ENCODE measurements around the gene OS9. TPM values are rescaled to one million over a fixed set of nuclear protein-coding genes. Genes with fewer than 3 reads are reported as not detected.
A peak's percentile ranks its signal among the peaks of the same experiment; 100 is the strongest.
"Not testable (repeated sequence)": the region's sequence is repeated elsewhere in the genome, so short reads cannot be mapped to it uniquely, and the experiment has no call there.

Gene OS9, protein sequence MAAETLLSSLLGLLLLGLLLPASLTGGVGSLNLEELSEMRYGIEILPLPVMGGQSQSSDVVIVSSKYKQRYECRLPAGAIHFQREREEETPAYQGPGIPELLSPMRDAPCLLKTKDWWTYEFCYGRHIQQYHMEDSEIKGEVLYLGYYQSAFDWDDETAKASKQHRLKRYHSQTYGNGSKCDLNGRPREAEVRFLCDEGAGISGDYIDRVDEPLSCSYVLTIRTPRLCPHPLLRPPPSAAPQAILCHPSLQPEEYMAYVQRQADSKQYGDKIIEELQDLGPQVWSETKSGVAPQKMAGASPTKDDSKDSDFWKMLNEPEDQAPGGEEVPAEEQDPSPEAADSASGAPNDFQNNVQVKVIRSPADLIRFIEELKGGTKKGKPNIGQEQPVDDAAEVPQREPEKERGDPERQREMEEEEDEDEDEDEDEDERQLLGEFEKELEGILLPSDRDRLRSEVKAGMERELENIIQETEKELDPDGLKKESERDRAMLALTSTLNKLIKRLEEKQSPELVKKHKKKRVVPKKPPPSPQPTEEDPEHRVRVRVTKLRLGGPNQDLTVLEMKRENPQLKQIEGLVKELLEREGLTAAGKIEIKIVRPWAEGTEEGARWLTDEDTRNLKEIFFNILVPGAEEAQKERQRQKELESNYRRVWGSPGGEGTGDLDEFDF
- total RNA-seq = 100 to 1,000 TPM; 122 to 183 (median 156) TPM
- 100 to 1,000 TPM in 1 of 3 donors, 10 to 100 TPM in 2; 69.1 to 243 (median 95.3) TPM for polyA plus RNA-seq

GRCh38 chr12:57693659-57694458, at the start of gene OS9:
Gene OS9, plus strand, starts transcription at chr12:57694132. Its CDS starts 30 bp downstream, at chr12:57694162.
- WGBS, 2 donors = 0% methylated on average over 45 of the region's 45 CpGs
- Histone ChIP-seq H3K9me3 (no peaks in the 10 kb centered on the region), H3K36me3 (peaks cover 0 to 31% (median 14%) of the 10 kb centered on the region in 4 donors), H3K4me3 (peak within 1 kb of the TSS; percentile 68 to 94 (median 80)), H3K27me3 (no peaks in the 10 kb centered on the region), H3K27ac (peak within 1 kb of the TSS; percentile 66 to 88 (median 81)), H3K4me1 (peaks cover 0 to 18% (median 12%) of the 10 kb centered on the region in 4 donors)
- DNase-seq = peak; percentile 99
- intact Hi-C loops (cut with DNase I) = loop anchor here (2.0 to 5.0 kb wide), 3 partner anchors 72 to 147 kb away; partner anchors contain the start of gene DCTN2
- TF ChIP-seq POLR2A (IDR thresholded peaks at IDR 0.05) (peak; percentile 68 to 69), CTCF (IDR thresholded peaks at IDR 0.05) (peak; percentile 58 to 84 (median 74)), POLR2AphosphoS5 (IDR thresholded peaks at IDR 0.05) (peak; percentile 65 to 88 (median 82)), EP300 (IDR thresholded peaks at IDR 0.05) (no peak)

DNA sequence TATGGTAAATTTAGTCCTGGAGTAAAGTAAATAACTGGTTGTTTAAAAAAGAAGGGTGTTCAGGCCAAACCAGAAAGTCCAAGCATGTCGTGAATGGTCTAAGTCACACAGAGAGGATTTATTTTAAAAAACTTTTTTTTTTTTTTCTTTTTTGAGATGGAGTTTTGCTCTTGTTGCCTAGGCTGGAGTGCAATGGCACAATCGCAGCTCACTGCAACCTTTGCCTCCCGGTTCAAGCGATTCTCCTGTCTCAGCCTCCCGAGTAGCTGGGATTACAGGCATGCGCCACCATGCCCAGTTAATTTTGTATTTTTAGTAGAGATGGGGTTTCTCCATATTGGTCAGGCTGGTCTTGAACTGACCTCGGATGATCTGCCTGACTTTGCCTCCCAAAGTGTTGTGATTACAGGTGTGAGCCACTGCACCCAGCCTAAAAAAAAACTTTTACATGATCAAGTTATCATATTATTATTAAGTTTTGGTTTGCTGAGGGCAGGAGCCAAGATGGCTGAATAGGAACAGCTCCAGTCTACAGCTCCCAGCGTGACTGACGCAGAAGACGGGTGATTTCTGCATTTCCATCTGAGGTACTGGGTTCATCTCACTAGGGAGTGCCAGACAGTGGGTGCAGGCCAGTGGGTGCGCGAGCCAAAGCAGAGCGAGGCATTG, 47.8 kb upstream of the OS9 start:
- intact Hi-C loops (cut with DNase I); H3K9me3 ChIP-seq; H3K4me3 ChIP-seq; H3K36me3 ChIP-seq; DNase-seq; H3K4me1 ChIP-seq; H3K27ac ChIP-seq: not testable (repeated sequence)
- WGBS, 2 donors = 77 to 82% methylated on average over 11 to 13 of the region's 13 CpGs
- H3K27me3 ChIP-seq = peaks cover 0 to 22% (median 5%) of the 10 kb centered on the region in 3 donors

GRCh38 chr12:57646659-57647049, 47.3 kb upstream of the OS9 start:
- H3K27me3 ChIP-seq = peaks cover 0 to 17% (median 5%) of the 10 kb centered on the region in 3 donors
- DNase-seq; H3K9me3 ChIP-seq; H3K4me3 ChIP-seq; H3K36me3 ChIP-seq; H3K4me1 ChIP-seq; H3K27ac ChIP-seq; intact Hi-C loops (cut with DNase I): not testable (repeated sequence)
- 94 to 95% methylated on average over 10 of the region's 15 CpGs for WGBS, 2 donors

DNA sequence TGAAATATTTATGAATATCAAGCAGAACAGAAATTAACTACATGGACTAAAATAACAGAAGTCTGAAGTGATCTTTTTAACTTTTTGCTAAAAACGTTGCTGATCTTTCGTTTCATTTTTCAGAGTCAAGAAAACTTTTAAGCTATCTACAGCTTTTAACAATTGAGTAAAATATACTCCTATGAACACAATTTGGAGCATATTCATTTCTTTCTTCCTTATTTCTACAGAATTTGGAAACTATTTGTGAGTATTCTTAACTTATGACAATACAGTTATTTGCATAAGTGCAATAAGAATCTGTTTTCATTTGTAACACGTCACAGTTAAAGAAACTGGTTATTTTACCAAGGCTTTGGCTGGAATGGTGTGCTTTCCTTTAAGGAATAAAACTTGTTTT, 39.9 kb upstream of the OS9 start:
- H3K27me3 ChIP-seq = no peaks in the 10 kb centered on the region
- no peaks in the 10 kb centered on the region for H3K36me3 ChIP-seq
- DNase-seq = no peak
- intact Hi-C loops (cut with DNase I) = no loop called here
- H3K4me1 ChIP-seq = no peaks in the 10 kb centered on the region
- H3K9me3 ChIP-seq = no peaks in the 10 kb centered on the region
- WGBS, 2 donors = 54 to 76% methylated on average over 3 of the region's 3 CpGs
- H3K27ac ChIP-seq = no peak overlapping the region
- no peak for TF ChIP-seq EP300 (IDR thresholded peaks at IDR 0.05)
- no peak for TF ChIP-seq POLR2A (IDR thresholded peaks at IDR 0.05)
- TF ChIP-seq POLR2AphosphoS5 (IDR thresholded peaks at IDR 0.05) = no peak
- no peak for TF ChIP-seq CTCF (IDR thresholded peaks at IDR 0.05)
- H3K4me3 ChIP-seq = no peak overlapping the region

- H3K27me3 ChIP-seq = no peaks in the 10 kb centered on the region
- H3K36me3 ChIP-seq = no peaks in the 10 kb centered on the region
- intact Hi-C loops (cut with DNase I) = no loop called here
- H3K27ac ChIP-seq = no peak overlapping the region
- H3K4me3 ChIP-seq = no peak overlapping the region
- 84 to 88% methylated on average over 23 of the region's 23 CpGs for WGBS, 2 donors
- DNase-seq = no peak
- H3K9me3 ChIP-seq = no peaks in the 10 kb centered on the region
- H3K4me1 ChIP-seq = no peaks in the 10 kb centered on the region
- no peak for TF ChIP-seq CTCF (IDR thresholded peaks at IDR 0.05)
- TF ChIP-seq EP300 (IDR thresholded peaks at IDR 0.05) = no peak
- TF ChIP-seq POLR2AphosphoS5 (IDR thresholded peaks at IDR 0.05) = no peak
- no peak for TF ChIP-seq POLR2A (IDR thresholded peaks at IDR 0.05)
Measured at GRCh38 chr12:57655541-57656240, 38.2 kb upstream of the OS9 start.

DNA sequence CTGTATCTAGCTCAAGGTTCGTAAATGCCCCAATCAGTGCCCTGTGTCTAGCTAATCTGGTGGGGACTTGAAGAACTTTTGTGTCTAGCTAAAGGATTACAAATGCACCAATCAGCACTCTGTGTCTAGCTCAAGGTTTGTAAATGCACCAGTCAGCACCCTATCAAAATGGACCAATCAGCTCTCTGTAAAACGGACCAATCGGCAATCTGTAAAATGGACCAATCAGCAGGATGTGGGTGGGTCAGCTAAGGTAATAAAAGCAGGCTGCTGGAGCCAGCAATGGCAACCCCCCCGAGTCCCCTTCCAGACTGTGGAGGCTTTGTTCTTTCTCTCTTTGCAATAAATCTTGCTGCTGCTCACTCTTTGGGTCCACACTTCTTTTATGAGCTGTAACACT, 37.5 kb upstream of the OS9 start:
- H3K4me1 ChIP-seq; H3K4me3 ChIP-seq; H3K27ac ChIP-seq; H3K27me3 ChIP-seq; intact Hi-C loops (cut with DNase I); H3K9me3 ChIP-seq; DNase-seq; H3K36me3 ChIP-seq: not testable (repeated sequence)
- WGBS, 2 donors = 73 to 86% methylated on average over 4 of the region's 4 CpGs

All from sigmoid colon (tissue), 7 donors.